Neural cell (in vitro differentiated cells): ENCODE measurements around the gene EVPL.

ENCODE experiments used
- CTCF ChIP-seq: fragments of 450-650 bp; IDR thresholded peaks from 2 replicates; pipeline ENCODE4 v1.5.1; 2014; ENCODE audit warnings: antibody characterized with exemption, mild to moderate bottlenecking, moderate library complexity; ENCODE audit not compliant: poor library complexity, severe bottlenecking
- EP300 ChIP-seq: fragments of 450-650 bp; conservative IDR thresholded peaks from 2 replicates; pipeline ENCODE4 v1.6.1; 2014; ENCODE audit warnings: antibody characterized with exemption, mild to moderate bottlenecking, moderate library complexity; ENCODE audit not compliant: poor library complexity, severe bottlenecking
- EZH2 ChIP-seq: fragments of 200-600, 300-800 bp; shearing (Covaris generic), sonication (generic); IDR thresholded peaks from 2 replicates; pipeline ENCODE4 v1.6.1; 2014; ENCODE audit warnings: antibody characterized with exemption, low read length, borderline replicate concordance, mild to moderate bottlenecking; ENCODE audit not compliant: insufficient read depth, poor library complexity, severe bottlenecking
- POLR2AphosphoS5 ChIP-seq: IDR thresholded peaks from 2 replicates; pipeline ENCODE4 v1.6.1; 2012
- REST ChIP-seq: IDR thresholded peaks from 2 replicates; pipeline ENCODE4 v1.6.1; 2012; ENCODE audit warnings: borderline replicate concordance
- SMC3 ChIP-seq: fragments of 450-650 bp; conservative IDR thresholded peaks from 2 replicates; pipeline ENCODE4 v1.6.1; 2014; ENCODE audit warnings: antibody characterized with exemption, mild to moderate bottlenecking, moderate library complexity; ENCODE audit not compliant: poor library complexity

- no peak for TF ChIP-seq EZH2
- TF ChIP-seq EP300, result no peak
- TF ChIP-seq CTCF, result no peak
- TF ChIP-seq POLR2AphosphoS5, result no peak
- TF ChIP-seq SMC3, result no peak
- TF ChIP-seq REST, result no peak
These were observed 46.0 kb downstream of the EVPL start for GRCh38 chr17:75981019-75981615.
